ENCODE results near the gene A3GALT2.

The A3GALT2 gene

DNA sequence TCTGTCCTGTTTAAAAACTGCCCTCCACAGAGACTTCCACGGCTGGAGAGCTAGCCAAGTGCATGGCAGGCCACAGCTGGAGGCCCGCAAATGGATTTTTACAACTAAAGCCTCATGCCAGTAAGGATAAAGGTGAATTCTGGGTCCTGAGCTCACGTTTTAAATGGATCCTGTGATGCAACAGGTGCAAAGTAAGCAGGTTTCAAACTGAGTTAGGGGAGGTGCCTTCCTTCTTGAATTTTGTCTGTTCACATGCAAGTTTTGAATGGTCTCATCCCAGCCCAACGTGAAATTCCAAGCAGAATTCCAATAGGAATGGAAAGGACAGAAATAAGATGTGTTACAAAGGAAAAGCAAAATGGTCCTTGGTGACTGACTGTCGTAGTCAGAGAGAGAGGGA, 36.2 kb upstream of the A3GALT2 start:
- H3F3A ChIP-seq (ENCODE audit: insufficient read depth, low read length): no peaks in the 10 kb centered on the region
- H3K27me3 ChIP-seq (ENCODE audit: insufficient read depth, low read length): peaks cover 6% of the 10 kb centered on the region; the same call in 1 of the 2 replicates
- H3K36me3 ChIP-seq (ENCODE audit: insufficient read depth, low read length): no peaks in the 10 kb centered on the region; the same call in 1 of the 2 replicates
- H3K9me2 ChIP-seq (ENCODE audit: low read depth, low read length): no peaks in the 10 kb centered on the region
- H4K20me1 ChIP-seq (ENCODE audit: insufficient read depth, low read length): no peaks in the 10 kb centered on the region
- H3K27ac ChIP-seq (ENCODE audit: low read depth, low read length, poor library complexity, severe bottlenecking): no peak overlapping the region
- no peak overlapping the region for H2AFZ ChIP-seq (ENCODE audit: low read length)
- no peaks in the 10 kb centered on the region for H3K79me2 ChIP-seq (ENCODE audit: insufficient read depth, low read length)
- no peaks in the 10 kb centered on the region for H3K9me3 ChIP-seq (ENCODE audit: low read length)
- H3K9ac ChIP-seq (ENCODE audit: low read length): no peak overlapping the region
- TF ChIP-seq, protein P1, sequence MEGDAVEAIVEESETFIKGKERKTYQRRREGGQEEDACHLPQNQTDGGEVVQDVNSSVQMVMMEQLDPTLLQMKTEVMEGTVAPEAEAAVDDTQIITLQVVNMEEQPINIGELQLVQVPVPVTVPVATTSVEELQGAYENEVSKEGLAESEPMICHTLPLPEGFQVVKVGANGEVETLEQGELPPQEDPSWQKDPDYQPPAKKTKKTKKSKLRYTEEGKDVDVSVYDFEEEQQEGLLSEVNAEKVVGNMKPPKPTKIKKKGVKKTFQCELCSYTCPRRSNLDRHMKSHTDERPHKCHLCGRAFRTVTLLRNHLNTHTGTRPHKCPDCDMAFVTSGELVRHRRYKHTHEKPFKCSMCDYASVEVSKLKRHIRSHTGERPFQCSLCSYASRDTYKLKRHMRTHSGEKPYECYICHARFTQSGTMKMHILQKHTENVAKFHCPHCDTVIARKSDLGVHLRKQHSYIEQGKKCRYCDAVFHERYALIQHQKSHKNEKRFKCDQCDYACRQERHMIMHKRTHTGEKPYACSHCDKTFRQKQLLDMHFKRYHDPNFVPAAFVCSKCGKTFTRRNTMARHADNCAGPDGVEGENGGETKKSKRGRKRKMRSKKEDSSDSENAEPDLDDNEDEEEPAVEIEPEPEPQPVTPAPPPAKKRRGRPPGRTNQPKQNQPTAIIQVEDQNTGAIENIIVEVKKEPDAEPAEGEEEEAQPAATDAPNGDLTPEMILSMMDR (IDR thresholded peaks at IDR 0.05; ENCODE audit: low read length): no peak
- TF ChIP-seq EZH2 (IDR thresholded peaks at IDR 0.05; ENCODE audit: borderline replicate concordance, low read length): no peak
- no peak overlapping the region for H3K4me2 ChIP-seq (ENCODE audit: low read length)
- no peak overlapping the region for H3K4me3 ChIP-seq (ENCODE audit: low read depth, low read length, poor library complexity, severe bottlenecking)
- no peaks in the 10 kb centered on the region for H3K4me1 ChIP-seq (ENCODE audit: insufficient read depth, low read length, severe bottlenecking)

DNA sequence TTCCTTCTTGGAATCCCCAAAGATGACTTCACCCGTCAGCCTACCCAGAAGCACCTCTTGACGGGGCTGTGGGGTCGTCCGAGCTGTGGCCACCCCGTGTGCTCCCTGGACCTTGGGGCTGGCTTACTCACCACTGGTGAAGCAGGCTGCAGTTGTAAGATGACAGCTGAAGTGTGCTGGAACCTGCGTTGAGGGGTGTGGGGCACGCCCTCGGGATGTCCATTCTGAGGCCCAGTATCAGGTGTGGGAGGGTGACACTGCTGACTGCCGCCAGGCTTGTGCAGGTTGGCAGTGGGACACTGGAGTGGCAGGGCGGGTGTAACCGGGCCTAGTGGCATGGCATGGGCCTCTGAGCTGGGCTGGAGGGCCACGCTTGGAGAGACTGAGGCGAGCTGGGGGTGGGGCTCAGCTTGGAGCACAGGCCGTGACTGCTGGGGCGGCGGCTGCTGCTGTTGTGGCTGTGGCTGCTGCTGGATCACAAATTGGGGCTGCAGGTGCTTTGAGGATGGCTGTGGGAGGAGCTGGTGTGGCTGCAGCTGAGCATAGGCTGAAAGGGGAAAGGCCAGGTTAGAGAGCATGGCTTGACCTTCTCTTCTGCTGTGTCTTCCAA, 33.9 kb upstream of the A3GALT2 start:
- no peak overlapping the region for H3K9ac ChIP-seq (ENCODE audit: low read length)
- H4K20me1 ChIP-seq (ENCODE audit: insufficient read depth, low read length): no peaks in the 10 kb centered on the region
- H3K27me3 ChIP-seq (ENCODE audit: insufficient read depth, low read length): peaks cover 6% of the 10 kb centered on the region; the same call in 1 of the 2 replicates
- TF ChIP-seq EZH2 (IDR thresholded peaks at IDR 0.05; ENCODE audit: borderline replicate concordance, low read length): no peak
- TF ChIP-seq, protein P1 (IDR thresholded peaks at IDR 0.05; ENCODE audit: low read length): no peak
- no peaks in the 10 kb centered on the region; the same call in 1 of the 2 replicates for H3K36me3 ChIP-seq (ENCODE audit: insufficient read depth, low read length)
- no peak overlapping the region for H3K4me2 ChIP-seq (ENCODE audit: low read length)
- H3F3A ChIP-seq (ENCODE audit: insufficient read depth, low read length): no peaks in the 10 kb centered on the region
- H3K4me1 ChIP-seq (ENCODE audit: insufficient read depth, low read length, severe bottlenecking): peaks cover 9% of the 10 kb centered on the region
- H3K9me3 ChIP-seq (ENCODE audit: low read length): no peaks in the 10 kb centered on the region
- no peak overlapping the region for H3K4me3 ChIP-seq (ENCODE audit: low read depth, low read length, poor library complexity, severe bottlenecking)
- no peak overlapping the region for H2AFZ ChIP-seq (ENCODE audit: low read length)
- H3K9me2 ChIP-seq (ENCODE audit: low read depth, low read length): no peaks in the 10 kb centered on the region
- no peaks in the 10 kb centered on the region for H3K79me2 ChIP-seq (ENCODE audit: insufficient read depth, low read length)
- no peak overlapping the region for H3K27ac ChIP-seq (ENCODE audit: low read depth, low read length, poor library complexity, severe bottlenecking)

DNA sequence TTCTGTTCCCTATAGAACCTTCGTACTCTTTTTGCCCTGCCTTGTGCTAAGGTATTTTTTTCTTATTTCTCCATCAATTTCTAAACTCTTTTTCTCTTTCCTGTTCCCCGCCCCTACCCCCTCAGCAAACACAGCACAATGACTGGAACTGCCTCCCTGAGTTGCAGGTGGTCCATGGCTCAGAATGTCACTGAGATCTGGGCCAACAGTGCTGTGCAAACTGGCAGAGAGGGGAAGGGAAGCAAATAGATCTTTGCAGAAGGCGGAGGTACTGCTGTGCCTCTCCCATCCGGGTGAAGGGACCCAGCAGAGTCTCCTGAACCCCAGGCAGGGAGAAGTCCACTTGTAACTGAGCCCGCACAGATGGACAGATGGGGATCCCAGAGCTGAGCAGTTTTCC, 32.6 kb upstream of the A3GALT2 start:
- H3K4me3 ChIP-seq (ENCODE audit: low read depth, low read length, poor library complexity, severe bottlenecking): no peak overlapping the region
- H3K27me3 ChIP-seq (ENCODE audit: insufficient read depth, low read length): peaks cover 6% of the 10 kb centered on the region; the same call in 1 of the 2 replicates
- H4K20me1 ChIP-seq (ENCODE audit: insufficient read depth, low read length): no peaks in the 10 kb centered on the region
- no peaks in the 10 kb centered on the region for H3K9me3 ChIP-seq (ENCODE audit: low read length)
- no peak overlapping the region for H3K9ac ChIP-seq (ENCODE audit: low read length)
- no peak overlapping the region for H3K4me2 ChIP-seq (ENCODE audit: low read length)
- no peak overlapping the region for H3K27ac ChIP-seq (ENCODE audit: low read depth, low read length, poor library complexity, severe bottlenecking)
- no peaks in the 10 kb centered on the region for H3K9me2 ChIP-seq (ENCODE audit: low read depth, low read length)
- no peaks in the 10 kb centered on the region for H3K79me2 ChIP-seq (ENCODE audit: insufficient read depth, low read length)
- H3K4me1 ChIP-seq (ENCODE audit: insufficient read depth, low read length, severe bottlenecking): peaks cover 14% of the 10 kb centered on the region
- H3K36me3 ChIP-seq (ENCODE audit: insufficient read depth, low read length): no peaks in the 10 kb centered on the region; the same call in 1 of the 2 replicates
- H2AFZ ChIP-seq (ENCODE audit: low read length): no peak overlapping the region
- no peaks in the 10 kb centered on the region for H3F3A ChIP-seq (ENCODE audit: insufficient read depth, low read length)
- TF ChIP-seq, protein P1 (IDR thresholded peaks at IDR 0.05; ENCODE audit: low read length): no peak
- TF ChIP-seq EZH2 (IDR thresholded peaks at IDR 0.05; ENCODE audit: borderline replicate concordance, low read length): no peak

Measured in OCI-LY1 (cell line).